Endothelial cell of umbilical vein (primary cell): Measurements from ENCODE around the gene CNTN1.

Source experiments
- CTCF ChIP-seq, 2 donors: IDR thresholded peaks; 1 replicate in 1 of 2; 2 replicates in 1 of 2; pipeline ENCODE4 v1.5.1; 2011; ENCODE audit warnings: low read length in 2 of 2, mild to moderate bottlenecking in 2 of 2, moderate library complexity in 2 of 2, control low read depth in 1 of 2, inconsistent platforms in 1 of 2, low read depth in 1 of 2; ENCODE audit not compliant: insufficient read depth in 1 of 2; ENCODE audit errors: extremely low read depth in 1 of 2
- EZH2 ChIP-seq: IDR thresholded peaks from 2 replicates; pipeline ENCODE4 v1.6.1; 2012; ENCODE audit warnings: borderline replicate concordance, low read depth, mild to moderate bottlenecking, moderate library complexity, low read length, inconsistent platforms; ENCODE audit not compliant: severe bottlenecking
- FOS ChIP-seq: IDR thresholded peaks from 2 replicates; pipeline ENCODE4 v1.6.1; 2011; ENCODE audit warnings: mild to moderate bottlenecking, low read length, moderate library complexity, borderline replicate concordance; ENCODE audit not compliant: insufficient read depth
- POLR2A ChIP-seq: IDR thresholded peaks from 2 replicates; pipeline ENCODE4 v1.6.1; 2012; ENCODE audit warnings: low read depth, mild to moderate bottlenecking, control low read depth, low read length

- TF ChIP-seq CTCF (IDR thresholded peaks at IDR 0.05; ENCODE audit: extremely low read depth in 1 of 2, insufficient read depth in 1 of 2, low read depth in 1 of 2, low read length in 2 of 2) (no peak), POLR2A (no peak), EZH2 (no peak), FOS (no peak)
Observed at GRCh38 chr12:41100572-41100971, 408.3 kb downstream of the CNTN1 start.
